PFSK-1 (cell line): ENCODE results near the gene SLC9A8.

Experiments
- FOXP2 ChIP-seq: optimal IDR thresholded peaks from 2 replicates; pipeline ENCODE3; 2011; ENCODE audit warnings: borderline replicate concordance, control low read depth, inconsistent platforms; ENCODE audit not compliant: insufficient read depth; ENCODE audit errors: extremely low read length, extremely low read depth
- POLR2AphosphoS5 ChIP-seq: IDR thresholded peaks from 2 replicates; pipeline ENCODE4 v1.6.1; 2012; ENCODE audit warnings: low read depth, mild to moderate bottlenecking, control low read depth, low read length, moderate library complexity
- SIN3A ChIP-seq: IDR thresholded peaks from 2 replicates; pipeline ENCODE4 v1.6.1; 2012; ENCODE audit warnings: mild to moderate bottlenecking, low read length, moderate library complexity, borderline replicate concordance; ENCODE audit not compliant: insufficient read depth
- TAF1 ChIP-seq: IDR thresholded peaks from 2 replicates; pipeline ENCODE4 v1.6.1; 2012; ENCODE audit warnings: low read length, control low read depth, borderline replicate concordance; ENCODE audit not compliant: insufficient read depth
- TF ChIP-seq, protein P1 (sequence below), 2 experiments: IDR thresholded peaks; 2 replicates each; pipeline versions ENCODE4 v1.6.1 to v1.8.0; 2011 to 2012; ENCODE audit warnings: low read depth in 2 of 2, low read length in 2 of 2, control low read depth in 1 of 2, inconsistent platforms in 1 of 2, mild to moderate bottlenecking in 1 of 2, moderate library complexity in 1 of 2; ENCODE audit not compliant: insufficient read depth in 1 of 2

Gene SLC9A8

DNA sequence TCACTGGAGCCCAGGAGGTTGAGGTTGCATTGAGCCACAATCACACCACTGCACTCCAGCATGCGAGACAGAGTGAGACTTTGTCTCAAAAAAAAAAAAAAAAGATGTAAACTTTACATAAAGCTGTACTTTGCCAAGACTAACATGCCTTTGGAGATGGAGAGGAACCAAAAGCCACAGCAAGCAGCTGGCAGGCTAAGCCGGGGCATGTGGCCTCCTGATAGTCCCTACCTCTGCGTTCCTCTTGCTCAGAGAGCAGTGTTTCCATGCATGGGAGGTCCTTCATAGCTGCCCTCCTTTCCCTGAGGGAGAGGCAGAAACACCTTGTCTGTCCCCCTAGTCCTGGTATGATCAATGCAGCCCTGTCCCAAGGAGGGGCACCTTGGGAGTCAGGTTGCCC, 67.5 kb downstream of the SLC9A8 start:
- TF ChIP-seq POLR2AphosphoS5 = no peak

DNA sequence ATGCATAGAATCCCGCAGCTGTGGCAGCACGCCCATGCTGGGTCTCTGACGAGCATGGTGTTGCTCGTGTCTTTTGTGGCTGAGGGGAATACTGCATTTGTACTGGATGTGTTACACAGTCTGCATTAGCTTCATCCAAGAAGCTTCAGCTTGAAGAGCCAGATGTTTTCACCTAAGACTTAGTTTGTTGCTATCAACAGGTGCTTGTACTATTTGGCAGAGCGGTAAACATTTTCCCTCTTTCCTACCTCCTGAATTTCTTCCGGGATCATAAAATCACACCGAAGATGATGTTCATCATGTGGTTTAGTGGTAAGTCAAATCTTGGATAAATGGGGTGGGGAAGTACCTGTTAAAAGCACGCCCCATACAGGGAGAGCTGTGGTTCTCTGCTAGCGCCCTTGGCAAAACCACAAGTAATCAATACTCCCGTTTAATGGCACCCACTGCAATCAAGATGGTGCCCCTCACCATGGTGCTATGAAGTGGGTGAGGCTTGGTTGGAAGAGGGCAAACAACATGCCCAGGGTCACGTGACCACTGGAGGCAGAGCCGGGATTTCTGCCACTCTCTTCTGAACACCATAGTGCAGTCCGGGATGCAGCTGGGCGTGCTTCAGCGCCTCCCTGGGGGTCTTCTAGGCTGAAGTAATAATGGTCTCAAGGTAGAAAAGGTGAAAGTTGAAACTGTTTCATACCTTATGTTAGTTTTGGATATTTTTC, 68.3 kb downstream of the SLC9A8 start:
- TF ChIP-seq POLR2AphosphoS5 = no peak
- no peak for TF ChIP-seq TAF1
- TF ChIP-seq, protein P1, sequence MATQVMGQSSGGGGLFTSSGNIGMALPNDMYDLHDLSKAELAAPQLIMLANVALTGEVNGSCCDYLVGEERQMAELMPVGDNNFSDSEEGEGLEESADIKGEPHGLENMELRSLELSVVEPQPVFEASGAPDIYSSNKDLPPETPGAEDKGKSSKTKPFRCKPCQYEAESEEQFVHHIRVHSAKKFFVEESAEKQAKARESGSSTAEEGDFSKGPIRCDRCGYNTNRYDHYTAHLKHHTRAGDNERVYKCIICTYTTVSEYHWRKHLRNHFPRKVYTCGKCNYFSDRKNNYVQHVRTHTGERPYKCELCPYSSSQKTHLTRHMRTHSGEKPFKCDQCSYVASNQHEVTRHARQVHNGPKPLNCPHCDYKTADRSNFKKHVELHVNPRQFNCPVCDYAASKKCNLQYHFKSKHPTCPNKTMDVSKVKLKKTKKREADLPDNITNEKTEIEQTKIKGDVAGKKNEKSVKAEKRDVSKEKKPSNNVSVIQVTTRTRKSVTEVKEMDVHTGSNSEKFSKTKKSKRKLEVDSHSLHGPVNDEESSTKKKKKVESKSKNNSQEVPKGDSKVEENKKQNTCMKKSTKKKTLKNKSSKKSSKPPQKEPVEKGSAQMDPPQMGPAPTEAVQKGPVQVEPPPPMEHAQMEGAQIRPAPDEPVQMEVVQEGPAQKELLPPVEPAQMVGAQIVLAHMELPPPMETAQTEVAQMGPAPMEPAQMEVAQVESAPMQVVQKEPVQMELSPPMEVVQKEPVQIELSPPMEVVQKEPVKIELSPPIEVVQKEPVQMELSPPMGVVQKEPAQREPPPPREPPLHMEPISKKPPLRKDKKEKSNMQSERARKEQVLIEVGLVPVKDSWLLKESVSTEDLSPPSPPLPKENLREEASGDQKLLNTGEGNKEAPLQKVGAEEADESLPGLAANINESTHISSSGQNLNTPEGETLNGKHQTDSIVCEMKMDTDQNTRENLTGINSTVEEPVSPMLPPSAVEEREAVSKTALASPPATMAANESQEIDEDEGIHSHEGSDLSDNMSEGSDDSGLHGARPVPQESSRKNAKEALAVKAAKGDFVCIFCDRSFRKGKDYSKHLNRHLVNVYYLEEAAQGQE (IDR thresholded peaks at IDR 0.05; ENCODE audit: insufficient read depth in 1 of 2, low read depth in 2 of 2, low read length in 2 of 2) = no peak
- TF ChIP-seq FOXP2 = no peak
- TF ChIP-seq SIN3A = no peak

DNA sequence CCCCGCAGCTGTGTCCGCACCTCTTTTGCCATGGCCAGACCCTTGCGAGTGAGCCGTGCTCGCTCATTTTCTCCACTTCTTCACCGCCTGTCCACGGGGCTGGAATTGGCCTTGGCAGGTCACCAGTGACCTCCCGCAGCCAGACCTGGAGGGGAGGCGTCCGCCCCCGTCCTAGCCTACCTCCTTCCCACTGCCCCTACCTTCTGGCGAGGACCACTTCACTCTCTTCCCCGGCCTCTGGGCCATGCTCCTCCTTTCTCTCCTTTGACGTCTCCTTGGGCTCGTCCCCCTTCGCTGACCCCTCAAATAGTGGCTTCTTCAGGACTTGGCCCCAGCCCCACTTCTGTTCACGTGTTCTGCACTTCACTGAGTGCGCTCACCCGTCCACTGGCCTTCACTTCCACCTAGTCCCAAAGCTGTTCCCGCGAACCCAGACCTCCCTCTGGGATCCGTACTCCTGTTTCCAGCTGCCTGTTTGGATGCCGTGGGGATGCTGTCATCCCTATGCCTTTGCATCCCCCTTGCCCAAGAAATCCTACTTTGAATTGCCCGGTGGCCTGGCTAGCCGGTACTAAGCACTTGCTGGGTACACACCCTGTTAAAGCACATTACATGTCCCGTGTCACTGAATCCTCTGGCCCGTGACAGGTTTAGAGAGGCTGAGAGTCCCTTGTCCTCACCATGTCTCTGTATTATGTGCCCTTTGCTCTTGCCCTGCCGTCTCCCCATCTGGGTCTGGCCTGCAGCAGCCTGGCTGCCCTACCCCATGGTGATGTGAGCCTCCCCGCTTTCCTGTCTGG, 69.7 kb downstream of the SLC9A8 start:
- TF ChIP-seq POLR2AphosphoS5 = no peak
- no peak for TF ChIP-seq FOXP2

DNA sequence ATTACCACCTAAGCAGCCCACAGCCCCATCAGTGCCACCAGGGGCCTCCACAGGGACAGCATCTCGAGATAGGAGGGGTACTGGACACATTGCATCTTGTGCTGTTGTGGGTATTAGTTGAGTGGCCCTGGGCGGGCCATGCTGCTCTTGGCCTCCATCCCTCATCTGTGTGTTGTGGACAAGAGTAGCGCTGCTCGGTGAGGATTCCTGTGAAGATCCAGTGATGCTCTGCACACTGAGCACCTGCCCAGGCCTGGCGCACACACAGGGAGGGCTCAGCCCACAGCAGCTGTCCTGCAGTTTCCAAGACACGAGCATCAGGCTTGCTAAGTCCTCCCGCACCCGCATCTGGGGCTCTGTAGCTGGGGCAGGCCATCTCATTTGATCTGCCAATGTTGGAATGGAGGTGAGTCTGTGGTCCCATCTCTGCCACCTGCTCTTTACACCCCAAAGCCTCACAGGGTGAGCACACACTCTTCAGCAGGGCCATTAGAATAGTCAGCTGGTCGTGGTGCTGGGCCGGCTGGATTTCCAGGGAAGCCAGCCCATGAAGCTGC, 70.7 kb downstream of the SLC9A8 start:
- TF ChIP-seq FOXP2 (no peak), TAF1 (no peak), SIN3A (no peak), POLR2AphosphoS5 (no peak)
- TF ChIP-seq, protein P1 (IDR thresholded peaks at IDR 0.05; ENCODE audit: insufficient read depth in 1 of 2, low read depth in 2 of 2, low read length in 2 of 2) = no peak

DNA sequence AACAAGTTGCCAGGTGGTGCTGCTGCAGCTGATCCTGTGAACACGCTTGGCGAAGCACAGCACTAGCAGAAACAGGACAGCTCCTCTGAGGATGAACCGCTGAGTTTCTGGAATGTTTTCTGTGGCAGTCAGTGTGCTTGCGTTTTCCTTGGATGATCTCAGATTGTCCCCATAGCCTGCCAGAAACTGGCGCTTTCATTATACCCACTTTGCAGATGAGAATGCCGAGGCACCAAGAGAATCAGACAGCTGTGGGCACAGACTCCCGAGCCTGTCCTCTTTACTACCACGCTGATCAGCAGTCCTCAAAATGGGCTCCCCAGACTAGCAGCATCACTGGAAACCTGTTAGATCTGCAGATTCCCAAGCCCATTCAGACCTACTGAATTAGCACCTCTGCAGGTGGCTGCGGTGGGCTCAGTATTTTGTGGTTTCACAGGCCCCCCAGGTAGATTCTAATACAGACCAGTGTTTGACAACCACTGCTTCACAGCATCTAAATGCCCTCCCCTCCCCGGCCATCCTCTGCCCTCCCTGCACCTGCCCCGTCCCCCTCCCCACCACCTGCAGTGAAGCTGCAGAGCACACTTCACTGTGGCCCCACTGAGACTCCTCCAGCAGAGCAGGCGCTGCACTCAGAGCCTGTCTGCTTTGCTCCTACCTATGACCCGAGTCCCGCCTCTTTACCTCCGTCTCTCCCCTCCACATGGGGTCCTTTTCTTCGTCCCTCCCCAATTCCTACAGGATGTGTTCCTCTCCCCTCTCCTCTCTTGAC, 73.1 kb downstream of the SLC9A8 start:
- no peak for TF ChIP-seq FOXP2
- no peak for TF ChIP-seq TAF1
- TF ChIP-seq SIN3A = no peak
- TF ChIP-seq, protein P1 (IDR thresholded peaks at IDR 0.05; ENCODE audit: insufficient read depth in 1 of 2, low read depth in 2 of 2, low read length in 2 of 2) = no peak
- TF ChIP-seq POLR2AphosphoS5 = no peak
